Left renal pelvis (tissue), 4 donors: ENCODE measurements around the gene GLIPR2. TPM values are rescaled to one million over a fixed set of nuclear protein-coding genes. Genes with fewer than 3 reads are reported as not detected.
A peak's percentile ranks its signal among the peaks of the same experiment; 100 is the strongest.
"Not testable (repeated sequence)": the region's sequence is repeated elsewhere in the genome, so short reads cannot be mapped to it uniquely, and the experiment has no call there.

Experiments
- DNase-seq, 4 donors: peaks; one replicate each; pipeline ENCODE4 v3.0.0-alpha.2; 2013; ENCODE audit warnings: low read depth in 4 of 4, low spot score in 3 of 4
- polyA plus RNA-seq, 4 donors: library from polyadenylated mRNA; unstranded; fragments of 120-200 nt; gene quantifications; one replicate each; pipeline ENCODE4 v1.2.1, GENCODE V29; 2013; ENCODE audit not compliant: insufficient read length in 4 of 4

Gene GLIPR2
- 10 to 100 TPM; 35.6 to 68.3 (median 46.0) TPM for polyA plus RNA-seq

GRCh38 chr9:36136272-36136893 lies at the start of gene GLIPR2:
GLIPR2 (plus strand) TSS chr9:36136733; CDS start chr9:36136779, 46 bp downstream.
- peak; percentile 42 to 55 (median 46) for DNase-seq

- not testable (repeated sequence) for DNase-seq
Measured at GRCh38 chr9:36087054-36087453, 49.5 kb upstream of the GLIPR2 start.

GRCh38 chr9:36088020-36088419 lies 48.5 kb upstream of the GLIPR2 start:
- no peak for DNase-seq

GRCh38 chr9:36091026-36091953 lies 45.2 kb upstream of the GLIPR2 start:
- DNase-seq = peak in 2 of 4 donors; percentile 32 to 39

- DNase-seq = no peak
Measured at GRCh38 chr9:36092014-36092413, 44.5 kb upstream of the GLIPR2 start.

GRCh38 chr9:36092509-36093215 lies 43.9 kb upstream of the GLIPR2 start:
- no peak for DNase-seq

GRCh38 chr9:36093384-36093783 lies 43.1 kb upstream of the GLIPR2 start:
- DNase-seq = no peak

GRCh38 chr9:36099718-36100117 lies 36.8 kb upstream of the GLIPR2 start:
- DNase-seq = no peak

- DNase-seq = no peak
Measured at GRCh38 chr9:36100532-36100931, 36.0 kb upstream of the GLIPR2 start.

- DNase-seq = no peak
Measured at GRCh38 chr9:36101916-36102741, 34.4 kb upstream of the GLIPR2 start.

- DNase-seq = peak in 2 of 4 donors; percentile 50 to 51
Measured at GRCh38 chr9:36102742-36103495, 33.6 kb upstream of the GLIPR2 start.

- no peak for DNase-seq
Measured at GRCh38 chr9:36109071-36109470, 27.5 kb upstream of the GLIPR2 start.

GRCh38 chr9:36110434-36110833 lies 26.1 kb upstream of the GLIPR2 start:
- DNase-seq = no peak

GRCh38 chr9:36112516-36112915 lies 24.0 kb upstream of the GLIPR2 start:
- DNase-seq = no peak

- DNase-seq = no peak
Measured at GRCh38 chr9:36113999-36114398, 22.5 kb upstream of the GLIPR2 start.

GRCh38 chr9:36116593-36116992 lies 19.9 kb upstream of the GLIPR2 start:
- no peak for DNase-seq

GRCh38 chr9:36118201-36118600 lies 18.3 kb upstream of the GLIPR2 start:
- no peak for DNase-seq

- DNase-seq = no peak
Measured at GRCh38 chr9:36118706-36119105, 17.8 kb upstream of the GLIPR2 start.

- no peak for DNase-seq
Measured at GRCh38 chr9:36119476-36119875, 17.1 kb upstream of the GLIPR2 start.

- no peak for DNase-seq
Measured at GRCh38 chr9:36120705-36121104, 15.8 kb upstream of the GLIPR2 start.
